Activated gamma-delta T cell (primary cell): ENCODE data around the gene ATP2A2.
A peak's percentile ranks its signal among the peaks of the same experiment; 100 is the strongest.

Experiments used
- DNase-seq: peaks from one replicate; lab custom pipeline; 2025; lab: John Stamatoyannopoulos, UW

ATP2A2 gene

GRCh38 chr12:110262442-110263388 lies 18.3 kb upstream of the ATP2A2 start:
- DNase-seq: no peak

- DNase-seq: no peak
These were observed 14.6 kb upstream of the ATP2A2 start for GRCh38 chr12:110266381-110266960.

GRCh38 chr12:110266980-110267620 lies 13.9 kb upstream of the ATP2A2 start:
- no peak for DNase-seq

- DNase-seq: no peak
These were observed 11.4 kb upstream of the ATP2A2 start for GRCh38 chr12:110269622-110270124.

GRCh38 chr12:110270125-110270962 lies 10.7 kb upstream of the ATP2A2 start:
- no peak for DNase-seq

GRCh38 chr12:110271015-110271414 lies 10.0 kb upstream of the ATP2A2 start:
- DNase-seq: no peak

- DNase-seq: no peak
These were observed 3.4 kb upstream of the ATP2A2 start for GRCh38 chr12:110277530-110278254.

- no peak for DNase-seq
These were observed 2.9 kb upstream of the ATP2A2 start for GRCh38 chr12:110278255-110278536.

GRCh38 chr12:110279566-110280375 lies 1.3 kb upstream of the ATP2A2 start:
- no peak for DNase-seq

GRCh38 chr12:110280392-110280778 lies 662 bp upstream of the ATP2A2 start:
- DNase-seq: peak; percentile 21

GRCh38 chr12:110281549-110282299 lies 677 bp downstream of the ATP2A2 start:
- peak; percentile 32 for DNase-seq

GRCh38 chr12:110282300-110282860 lies 1.3 kb downstream of the ATP2A2 start:
- DNase-seq: no peak

GRCh38 chr12:110282956-110283817 lies 2.1 kb downstream of the ATP2A2 start:
- no peak for DNase-seq

GRCh38 chr12:110284597-110284996 lies 3.5 kb downstream of the ATP2A2 start:
- no peak for DNase-seq

GRCh38 chr12:110286623-110287022 lies 5.6 kb downstream of the ATP2A2 start:
- no peak for DNase-seq

GRCh38 chr12:110287986-110288385 lies 6.9 kb downstream of the ATP2A2 start:
- DNase-seq: no peak

GRCh38 chr12:110289044-110289710 lies 8.1 kb downstream of the ATP2A2 start:
- no peak for DNase-seq

- no peak for DNase-seq
These were observed 8.6 kb downstream of the ATP2A2 start for GRCh38 chr12:110289711-110290078.
